H1 (cell line): ENCODE results near the gene AMHR2. TPM values are rescaled to one million over a fixed set of nuclear protein-coding genes. Genes with fewer than 3 reads are reported as not detected.

Experiments used
- CTCF ChIA-PET: fragments of 300-600 bp; sonication (Branson Sonifier 250); formaldehyde crosslinking; loops from one replicate; lab custom pipeline; 2021; ENCODE audit not compliant: partially characterized antibody; lab: Charles Lee
- POLR2A ChIA-PET: fragments of 300-600 bp; sonication (Branson Sonifier 250); formaldehyde crosslinking; loops from one replicate; lab custom pipeline; 2021; ENCODE audit warnings: inconsistent platforms; ENCODE audit not compliant: partially characterized antibody; lab: Charles Lee
- DNase-seq, 2 experiments: peaks; one replicate each; pipeline versions ENCODE4 v3.0.0 to v3.0.0-alpha.2; 2010 to 2022; ENCODE audit warnings: low spot score in 2 of 2, low read depth in 1 of 2, mixed read lengths in 1 of 2
- FAIRE-seq: peaks from 2 replicates; lab custom pipeline; 2011; peaks lifted over from hg19 to GRCh38; lab: Jason Lieb, UNC
- H2AFZ ChIP-seq: 2 replicates; pipeline ENCODE4 v1.8.1; 2012; ENCODE audit warnings: low read length, inconsistent platforms
- H2AK5ac ChIP-seq: 2 replicates; pipeline ENCODE4 v1.6.1; 2013; ENCODE audit warnings: low read depth, low read length
- H2BK120ac ChIP-seq: replicated peaks from 2 replicates; pipeline ENCODE3; 2013; ENCODE audit warnings: low read depth, low read length, inconsistent platforms
- H2BK12ac ChIP-seq: 2 replicates; pipeline ENCODE4 v1.6.1; 2013; ENCODE audit warnings: low read depth, low read length
- H2BK15ac ChIP-seq: 2 replicates; pipeline ENCODE4 v1.6.1; 2013; ENCODE audit warnings: low read length
- H2BK20ac ChIP-seq: 2 replicates; pipeline ENCODE4 v1.6.1; 2013; ENCODE audit warnings: low read length
- H2BK5ac ChIP-seq: 2 replicates; pipeline ENCODE4 v1.6.1; 2013; ENCODE audit warnings: low read depth, low read length
- H3K14ac ChIP-seq: 2 replicates; pipeline ENCODE4 v1.6.1; 2013; ENCODE audit warnings: inconsistent platforms; ENCODE audit not compliant: insufficient read length
- H3K18ac ChIP-seq: 2 replicates; pipeline ENCODE4 v1.6.1; 2013; ENCODE audit warnings: low read length; ENCODE audit errors: extremely low read depth
- H3K23ac ChIP-seq: 2 replicates; pipeline ENCODE4 v1.6.1; 2013; ENCODE audit warnings: inconsistent platforms; ENCODE audit not compliant: insufficient read length
- H3K23me2 ChIP-seq: 2 replicates; pipeline ENCODE4 v1.6.1; 2013; ENCODE audit warnings: low read depth, low read length
- H3K27ac ChIP-seq: 2 replicates; pipeline ENCODE4 v1.6.1; 2011; ENCODE audit warnings: low read depth, low read length, inconsistent platforms
- H3K27me3 ChIP-seq, 4 experiments: replicated peaks in 1 of 4; 1 replicate in 1 of 4; 2 replicates in 3 of 4; pipeline versions ENCODE4 v1.6.1 to v1.8.1; 2011 to 2013; ENCODE audit warnings: low read length in 3 of 4, mild to moderate bottlenecking in 3 of 4, inconsistent platforms in 2 of 4, mixed read lengths in 2 of 4, moderate library complexity in 1 of 4; ENCODE audit not compliant: control insufficient read depth in 3 of 4, insufficient read depth in 3 of 4; ENCODE audit errors: extremely low read depth in 1 of 4
- H3K36me3 ChIP-seq, 4 experiments: 2 replicates each; pipeline versions ENCODE4 v1.6.1 to v1.8.1; 2011 to 2013; ENCODE audit warnings: mild to moderate bottlenecking in 4 of 4, low read length in 3 of 4, moderate library complexity in 2 of 4, control low read depth in 1 of 4, inconsistent platforms in 1 of 4; ENCODE audit not compliant: insufficient read depth in 4 of 4, control insufficient read depth in 2 of 4
- H3K4ac ChIP-seq: replicated peaks from 2 replicates; pipeline ENCODE3; 2013; ENCODE audit warnings: low read length, low read depth, mixed read lengths, inconsistent platforms; ENCODE audit not compliant: insufficient read length
- H3K4me1 ChIP-seq, 4 experiments: replicated peaks in 1 of 4; 1 replicate in 1 of 4; 2 replicates in 3 of 4; pipeline versions ENCODE4 v1.6.1 to v1.8.1; 2011 to 2013; ENCODE audit warnings: low read length in 3 of 4, inconsistent platforms in 2 of 4, mixed read lengths in 1 of 4; ENCODE audit not compliant: insufficient read depth in 4 of 4, control insufficient read depth in 3 of 4
- H3K4me2 ChIP-seq, 2 experiments: 2 replicates each; pipeline versions ENCODE4 v1.6.1 to v1.8.1; 2011 to 2013; ENCODE audit warnings: low read depth in 2 of 2, low read length in 2 of 2, control low read depth in 1 of 2, inconsistent platforms in 1 of 2, mild to moderate bottlenecking in 1 of 2; ENCODE audit not compliant: insufficient read depth in 1 of 2
- H3K4me3 ChIP-seq, 4 experiments: fragments of 200-600, 300-600 bp in 1 of 4; sonication (generic), shearing (Covaris generic), sonication (Bioruptor Twin) in 1 of 4; 2 replicates each; pipeline versions ENCODE4 v1.5.1 to v1.8.1; 2011 to 2016; ENCODE audit warnings: low read length in 4 of 4, low read depth in 3 of 4, control low read depth in 2 of 4, inconsistent platforms in 2 of 4, mild to moderate bottlenecking in 2 of 4, mixed read lengths in 1 of 4, moderate library complexity in 1 of 4; ENCODE audit not compliant: insufficient read depth in 2 of 4; ENCODE audit errors: extremely low read depth in 1 of 4
- H3K56ac ChIP-seq: replicated peaks from 2 replicates; pipeline ENCODE3; 2013; ENCODE audit warnings: low read depth, mild to moderate bottlenecking, mixed read lengths, low read length, inconsistent platforms; ENCODE audit not compliant: insufficient read length
- H3K79me1 ChIP-seq: 2 replicates; pipeline ENCODE4 v1.6.1; 2013; ENCODE audit warnings: low read depth, low read length, control low read depth
- H3K79me2 ChIP-seq, 2 experiments: 2 replicates each; pipeline versions ENCODE4 v1.6.1 to v1.8.1; 2012 to 2013; ENCODE audit warnings: low read length in 2 of 2, mild to moderate bottlenecking in 2 of 2, inconsistent platforms in 1 of 2; ENCODE audit not compliant: insufficient read depth in 2 of 2, control insufficient read depth in 1 of 2
- H3K9ac ChIP-seq, 4 experiments: replicated peaks in 1 of 4; 1 replicate in 1 of 4; 2 replicates in 3 of 4; pipeline versions ENCODE4 v1.6.1 to v1.8.1; 2011 to 2013; ENCODE audit warnings: low read depth in 3 of 4, low read length in 3 of 4, control low read depth in 2 of 4, mild to moderate bottlenecking in 2 of 4, moderate library complexity in 2 of 4, inconsistent platforms in 1 of 4; ENCODE audit errors: extremely low read depth in 1 of 4
- H3K9me3 ChIP-seq, 2 experiments: 2 replicates each; pipeline versions ENCODE4 v1.6.1 to v1.8.1; 2012 to 2013; ENCODE audit warnings: mild to moderate bottlenecking in 2 of 2, moderate library complexity in 2 of 2, control low read depth in 1 of 2, inconsistent platforms in 1 of 2, low read depth in 1 of 2, low read length in 1 of 2, mixed read lengths in 1 of 2; ENCODE audit not compliant: insufficient read depth in 2 of 2
- H4K20me1 ChIP-seq, 2 experiments: replicated peaks in 1 of 2; 2 replicates each; pipeline versions ENCODE3 to v1.8.1; 2011 to 2013; ENCODE audit warnings: inconsistent platforms in 2 of 2, low read length in 2 of 2, mild to moderate bottlenecking in 1 of 2; ENCODE audit not compliant: insufficient read depth in 2 of 2, control insufficient read depth in 1 of 2
- H4K5ac ChIP-seq: 2 replicates; pipeline ENCODE4 v1.6.1; 2013; ENCODE audit warnings: low read length, low read depth, mixed read lengths, inconsistent platforms; ENCODE audit not compliant: insufficient read length
- H4K8ac ChIP-seq: 2 replicates; pipeline ENCODE4 v1.8.0; 2013; ENCODE audit warnings: mild to moderate bottlenecking, moderate library complexity, low read length, inconsistent platforms; ENCODE audit not compliant: insufficient read depth; ENCODE audit errors: extremely low read depth
- H4K91ac ChIP-seq: replicated peaks from 2 replicates; pipeline ENCODE3; 2013; ENCODE audit warnings: low read length, mixed read lengths, inconsistent platforms; ENCODE audit not compliant: insufficient read length
- JUND ChIP-seq: IDR thresholded peaks from 2 replicates; pipeline ENCODE4 v1.6.1; 2011; ENCODE audit warnings: mild to moderate bottlenecking, improper control_type of control experiment, low read length
- KDM1A ChIP-seq: fragments of 200-600, 300-600 bp; sonication (generic); IDR thresholded peaks from 2 replicates; pipeline ENCODE4 v1.7.1; 2016; ENCODE audit warnings: mild to moderate bottlenecking, low read length, borderline replicate concordance
- PHF8 ChIP-seq: fragments of 200-600 bp; sonication (generic); conservative IDR thresholded peaks from 2 replicates; pipeline ENCODE4 v1.7.1; 2012; ENCODE audit warnings: low read depth, mild to moderate bottlenecking, inconsistent platforms, low read length, moderate library complexity
- POLR2A ChIP-seq, 2 experiments: IDR thresholded peaks; 1 replicate in 1 of 2; 2 replicates in 1 of 2; pipeline ENCODE4 v1.6.1; 2011; ENCODE audit warnings: low read depth in 2 of 2, low read length in 2 of 2, mild to moderate bottlenecking in 2 of 2; ENCODE audit errors: control extremely low read depth in 1 of 2
- RBBP5 ChIP-seq: IDR thresholded peaks from 2 replicates; pipeline ENCODE4 v1.7.1; 2012; ENCODE audit warnings: low read depth, mild to moderate bottlenecking, inconsistent platforms, low read length, moderate library complexity, borderline replicate concordance
- RFX5 ChIP-seq: IDR thresholded peaks from 2 replicates; pipeline ENCODE4 v1.6.1; 2011; ENCODE audit warnings: low read depth, low read length, improper control_type of control experiment, borderline replicate concordance
- SP2 ChIP-seq: IDR thresholded peaks from 2 replicates; pipeline ENCODE4 v1.6.1; 2012; ENCODE audit warnings: mild to moderate bottlenecking, low read length, inconsistent platforms
- WGBS, 2 experiments: shearing (Covaris generic) in 1 of 2; methylation state at CpG; one replicate each; pipeline versions ENCODE4 v1.1.6 to v1.1.7; 2013 to 2015; ENCODE audit warnings: low lambda C conversion rate in 2 of 2, mixed read lengths in 2 of 2, inconsistent platforms in 1 of 2, low coverage in 1 of 2, missing lambda C conversion rate in 1 of 2; ENCODE audit not compliant: insufficient replicate concordance in 2 of 2, insufficient coverage in 1 of 2, insufficient read length in 1 of 2; ENCODE audit errors: extremely low coverage in 1 of 2, missing lambda C conversion rate in 1 of 2; 5-methylcytosine and 5-hydroxymethylcytosine counted together
- polyA plus RNA-seq, 7 experiments: library from polyadenylated mRNA; depleted of rRNA in 3 of 7; stranded (reverse) in 5 of 7; unstranded in 2 of 7; fragments of >200 nt in 5 of 7; fragments of 200-250 nt in 2 of 7; gene quantifications; 1 replicate in 5 of 7; 2 replicates in 1 of 7; 4 replicates in 1 of 7; pipeline versions ENCODE4 v1.2.1 to v1.2.3, GENCODE V29; 2011 to 2013; ENCODE audit warnings: missing spikeins in 2 of 7, mixed read lengths in 2 of 7
- total RNA-seq: library from RNA; stranded (reverse); fragmentation: NEBNext Ultra II Directional; extraction: Animal tissue kit (Norgen Biotek cat#: 25700); gene quantifications from 2 replicates; pipeline ENCODE4 v1.2.1, GENCODE V29; 2021

The AMHR2 gene
- total and polyA plus RNA-seq, 2 of the 8 experiments (the other 6 are each of a cell fraction or from before 2014, with no cell fraction given), result 0.29 to 0.35 TPM

DNA sequence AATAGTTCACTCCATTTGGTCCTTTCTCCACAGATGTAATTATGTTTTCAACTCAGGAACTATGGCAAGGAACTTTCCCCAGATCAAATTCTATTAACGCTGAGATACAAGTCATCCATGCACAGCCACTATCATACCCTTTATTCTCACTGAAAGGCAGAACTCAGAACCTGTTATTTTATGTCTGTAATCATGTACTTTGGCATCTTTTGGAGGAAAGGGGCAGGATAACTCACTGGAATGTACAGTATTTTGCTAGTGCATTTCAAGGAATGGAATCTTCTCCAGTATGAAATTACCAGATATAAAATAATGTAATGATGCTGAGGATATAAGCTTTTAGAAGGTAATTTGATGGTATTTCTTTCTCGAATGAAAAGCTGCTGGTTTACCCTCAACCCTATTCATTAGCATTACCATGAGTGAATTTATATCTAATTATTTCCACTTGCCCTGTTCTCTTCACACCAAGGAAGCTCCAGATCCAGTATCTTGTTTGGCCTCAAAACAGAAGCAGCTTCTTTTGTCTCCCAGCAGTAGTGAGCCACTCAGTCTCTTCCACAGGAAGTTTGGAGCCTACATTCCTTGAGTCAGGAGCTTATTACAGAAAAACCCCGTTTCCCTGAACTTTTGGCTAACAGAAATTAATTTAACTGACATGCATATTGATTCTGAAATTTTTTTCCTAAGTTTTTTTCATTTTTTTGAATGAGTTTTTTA is 10.0 kb upstream of the AMHR2 start:
- H3K79me1 ChIP-seq, result no peaks in the 10 kb centered on the region
- no peak overlapping the region for H3K27ac ChIP-seq
- H4K91ac ChIP-seq, result no peak overlapping the region
- no peak overlapping the region for H2AK5ac ChIP-seq
- peaks cover 4 to 39% (median 29%) of the 10 kb centered on the region in 4 experiments; a peak in 7 of 8 replicates for H3K36me3 ChIP-seq
- no peak overlapping the region for H2AFZ ChIP-seq
- H3K14ac ChIP-seq, result no peak overlapping the region
- ChIA-PET POLR2A (interaction anchor here (0.7 to 1.4 kb wide), 4 partner anchors 10 to 145 kb away, joined by 3 to 5 read pairs (median 3); no protein-coding TSS in a partner anchor), CTCF (interaction anchor here (0.7 to 2.0 kb wide), 7 partner anchors 10 to 68 kb away, joined by 3 to 13 read pairs (median 3); no protein-coding TSS in a partner anchor)
- H3K4me2 ChIP-seq, result no peak overlapping the region
- H2BK20ac ChIP-seq, result no peak overlapping the region
- no peak overlapping the region for H3K4me3 ChIP-seq
- H3K23me2 ChIP-seq, result no peaks in the 10 kb centered on the region
- no peaks in the 10 kb centered on the region for H3K27me3 ChIP-seq
- H3K4me1 ChIP-seq, result no peaks in the 10 kb centered on the region; a peak in 1 of 7 replicates
- no peak overlapping the region for H3K18ac ChIP-seq
- no peak for FAIRE-seq
- H2BK5ac ChIP-seq, result no peak overlapping the region
- H4K5ac ChIP-seq, result no peak overlapping the region
- H3K79me2 ChIP-seq, result no peaks in the 10 kb centered on the region
- H4K8ac ChIP-seq, result no peak overlapping the region
- H4K20me1 ChIP-seq, result peaks cover 2 to 7% of the 10 kb centered on the region in 2 experiments
- H3K4ac ChIP-seq, result no peak overlapping the region
- H2BK15ac ChIP-seq, result no peak overlapping the region
- TF ChIP-seq JUND, result no peak
- no peak for TF ChIP-seq KDM1A
- no peak for TF ChIP-seq PHF8
- TF ChIP-seq RBBP5, result no peak
- no peak for TF ChIP-seq RFX5
- TF ChIP-seq POLR2A (IDR thresholded peaks at IDR 0.05; ENCODE audit: control extremely low read depth in 1 of 2, low read depth in 2 of 2, low read length in 2 of 2), result no peak
- TF ChIP-seq SP2, result no peak
- TF ChIP-seq, all 59 proteins: peak for 0
- H3K23ac ChIP-seq, result no peak overlapping the region
- 89% methylated on average over 3 of the region's 3 CpGs; no CpG with 5 or more reads in 1 of the 2 experiments for WGBS, 2 experiments
- H3K9ac ChIP-seq, result no peak overlapping the region
- no peaks in the 10 kb centered on the region for H3K9me3 ChIP-seq
- no peak for DNase-seq
- no peak overlapping the region for H3K56ac ChIP-seq
- no peak overlapping the region for H2BK12ac ChIP-seq
- H2BK120ac ChIP-seq, result no peak overlapping the region
